GM18909 (cell line): ENCODE measurements around the gene RBM10.

Experiments used
- ATAC-seq: cut with Tn5 transposase; IDR thresholded peaks from one replicate; pipeline ENCODE4 v1.9.1; 2021; ENCODE audit warnings: mild to moderate bottlenecking; ENCODE audit not compliant: unreplicated experiment, poor library complexity

Gene RBM10

DNA sequence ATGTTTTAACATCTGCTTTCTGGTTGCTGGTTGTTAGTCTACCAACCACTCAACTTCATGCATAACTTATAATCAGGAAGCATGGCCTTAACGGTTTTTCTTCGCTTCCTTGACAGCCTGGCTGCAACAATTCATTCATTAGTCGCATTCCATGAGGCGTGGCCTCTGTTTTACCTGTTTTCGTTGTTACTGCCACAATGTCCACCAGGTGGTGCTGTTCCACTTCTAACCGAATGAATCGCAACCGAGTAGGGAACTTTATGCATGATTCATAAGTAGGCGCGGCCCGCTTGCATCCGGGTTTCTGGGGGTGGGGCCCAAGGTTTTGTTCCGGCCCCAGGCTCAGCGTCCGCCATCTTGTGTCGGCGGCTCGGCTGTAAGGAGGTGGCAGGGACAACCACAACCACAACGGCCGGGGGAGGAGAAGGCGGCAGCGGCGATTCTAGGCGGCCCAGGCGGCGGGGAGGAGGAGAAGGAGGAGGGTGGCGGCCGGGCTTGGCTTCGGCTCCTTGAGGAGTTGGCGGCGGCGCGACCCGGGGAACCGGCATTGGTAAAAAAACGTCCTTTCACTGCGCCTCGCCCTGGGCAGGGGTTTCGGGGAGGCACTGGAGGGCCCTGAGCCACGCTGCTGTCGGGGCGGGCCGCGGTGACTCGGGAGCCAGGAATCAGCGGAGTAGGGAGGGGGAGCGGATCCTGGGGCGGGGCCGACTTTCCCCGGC is 48.6 kb downstream of the RBM10 start, which contains the start of gene UBA1:
TSS of gene UBA1 (plus strand) at position 355 of the 719 bp plus-strand sequence. CDS start 4,974 bp downstream, outside the sequence.
- ATAC-seq = peak; percentile 85

- ATAC-seq = no peak
These were observed 49.3 kb downstream of the RBM10 start for GRCh38 chrX:47194194-47194787.

GRCh38 chrX:47196098-47196497 is 51.1 kb downstream of the RBM10 start:
- ATAC-seq = no peak

DNA sequence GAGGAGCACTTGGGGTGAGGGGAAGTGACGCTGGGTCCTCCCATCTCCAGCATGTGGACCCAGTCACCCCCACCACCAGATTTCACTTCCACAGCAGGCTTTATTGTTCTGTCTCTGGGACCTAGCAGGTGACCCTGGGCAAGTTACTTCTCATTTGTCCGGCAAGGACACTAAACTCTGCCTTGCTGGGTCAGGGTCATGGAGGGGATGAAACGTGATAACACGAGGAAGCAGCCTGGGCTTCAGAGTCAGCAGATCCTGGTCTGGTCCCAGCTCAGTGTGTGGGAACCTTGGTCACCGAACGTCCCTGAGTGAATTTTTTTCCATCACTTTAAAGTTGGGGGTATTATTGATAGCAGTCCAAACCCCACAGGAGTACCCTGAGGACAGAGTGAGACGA is 52.5 kb downstream of the RBM10 start:
- ATAC-seq = no peak

GRCh38 chrX:47198026-47198686 is 53.1 kb downstream of the RBM10 start:
- no peak for ATAC-seq

- ATAC-seq = no peak
These were observed 53.7 kb downstream of the RBM10 start for GRCh38 chrX:47198687-47199080.

- ATAC-seq = no peak
These were observed 54.3 kb downstream of the RBM10 start for GRCh38 chrX:47199286-47199685.

GRCh38 chrX:47200385-47201150 is 55.5 kb downstream of the RBM10 start:
- no peak for ATAC-seq

DNA sequence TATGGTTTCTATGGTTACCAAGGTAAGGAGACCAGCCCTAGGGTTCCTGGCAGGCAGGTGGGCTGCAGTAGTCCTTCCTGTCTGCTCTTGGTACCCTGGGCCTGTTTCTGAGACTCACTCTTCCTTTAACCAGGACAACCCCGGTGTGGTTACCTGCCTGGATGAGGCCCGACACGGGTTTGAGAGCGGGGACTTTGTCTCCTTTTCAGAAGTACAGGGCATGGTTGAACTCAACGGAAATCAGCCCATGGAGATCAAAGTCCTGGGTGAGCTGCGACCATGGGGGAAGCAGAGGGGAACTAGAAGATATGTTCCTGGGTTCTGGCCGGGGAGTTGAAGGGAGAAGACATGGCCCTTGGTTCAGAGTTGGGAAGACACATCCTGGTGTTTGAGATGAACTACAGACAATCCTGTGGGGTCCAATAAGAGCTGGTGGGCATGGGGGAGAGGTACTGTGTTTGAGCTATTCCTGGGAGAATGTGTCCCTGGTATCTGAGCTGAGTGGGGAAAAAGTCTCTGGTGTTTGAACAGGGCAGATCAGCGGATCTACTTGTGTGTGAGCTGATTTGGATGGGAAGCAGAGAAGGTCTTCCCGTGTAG is 56.4 kb downstream of the RBM10 start:
- no peak for ATAC-seq

- no peak for ATAC-seq
These were observed 57.3 kb downstream of the RBM10 start for GRCh38 chrX:47202316-47202715.

DNA sequence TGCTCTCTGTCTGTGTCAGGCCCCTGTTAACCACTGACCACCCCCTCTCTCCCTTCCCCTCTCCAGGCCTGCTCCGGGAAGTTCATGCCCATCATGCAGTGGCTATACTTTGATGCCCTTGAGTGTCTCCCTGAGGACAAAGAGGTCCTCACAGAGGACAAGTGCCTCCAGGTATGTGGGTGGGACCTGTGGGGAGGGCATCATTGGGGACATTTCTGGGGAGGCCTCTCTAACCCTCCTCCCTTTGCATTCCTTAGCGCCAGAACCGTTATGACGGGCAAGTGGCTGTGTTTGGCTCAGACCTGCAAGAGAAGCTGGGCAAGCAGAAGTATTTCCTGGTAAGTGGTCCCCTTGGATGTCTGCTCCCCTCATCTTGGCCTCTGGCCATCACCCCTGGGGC is 57.9 kb downstream of the RBM10 start:
- no peak for ATAC-seq

GRCh38 chrX:47204970-47205369 is 59.9 kb downstream of the RBM10 start:
- ATAC-seq = no peak

GRCh38 chrX:47206316-47206715 is 61.3 kb downstream of the RBM10 start:
- no peak for ATAC-seq

GRCh38 chrX:47208108-47208507 is 63.1 kb downstream of the RBM10 start:
- no peak for ATAC-seq

GRCh38 chrX:47209508-47210238 is 64.7 kb downstream of the RBM10 start:
- ATAC-seq = no peak

- no peak for ATAC-seq
These were observed 65.8 kb downstream of the RBM10 start for GRCh38 chrX:47210661-47211425.

DNA sequence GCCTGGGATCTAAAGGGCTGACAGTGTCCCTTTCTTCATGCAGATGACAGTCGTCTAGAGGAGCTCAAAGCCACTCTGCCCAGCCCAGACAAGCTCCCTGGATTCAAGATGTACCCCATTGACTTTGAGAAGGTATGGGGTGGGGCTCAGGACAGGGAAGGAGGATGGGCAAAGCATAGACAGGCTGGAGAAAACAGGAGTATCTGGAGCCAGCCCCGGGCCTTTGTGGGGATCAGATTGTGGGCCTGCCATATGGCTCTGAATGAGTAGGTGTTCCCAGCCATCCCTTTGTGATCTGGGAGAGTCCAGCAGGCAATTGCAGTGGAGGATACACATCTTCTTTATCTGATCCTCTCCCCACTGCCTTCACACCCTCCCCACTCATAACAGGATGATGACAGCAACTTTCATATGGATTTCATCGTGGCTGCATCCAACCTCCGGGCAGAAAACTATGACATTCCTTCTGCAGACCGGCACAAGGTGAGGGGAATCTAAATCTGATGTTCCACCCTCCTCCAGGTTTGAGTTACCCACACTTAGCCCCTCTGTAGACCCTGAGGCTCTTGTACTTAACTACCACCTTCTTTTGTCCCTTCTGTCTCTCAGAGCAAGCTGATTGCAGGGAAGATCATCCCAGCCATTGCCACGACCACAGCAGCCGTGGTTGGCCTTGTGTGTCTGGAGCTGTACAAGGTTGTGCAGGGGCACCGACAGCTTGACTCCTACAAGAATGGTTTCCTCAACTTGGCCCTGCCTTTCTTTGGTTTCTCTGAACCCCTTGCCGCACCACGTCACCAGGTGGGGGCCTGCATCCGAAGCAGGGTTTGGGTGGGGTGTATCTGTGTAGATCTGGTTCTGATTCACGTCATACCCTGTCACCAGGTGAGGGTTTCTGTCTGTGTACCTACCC is 67.6 kb downstream of the RBM10 start:
- ATAC-seq = no peak
